ENCODE results near the gene ZDHHC16.

Gene ZDHHC16

GRCh38 chr10:97444212-97444611, 1.8 kb upstream of the ZDHHC16 start:
- no peak for TF ChIP-seq CTCF (IDR thresholded peaks at IDR 0.05)

GRCh38 chr10:97445357-97445721, 636 bp upstream of the ZDHHC16 start:
- TF ChIP-seq CTCF (IDR thresholded peaks at IDR 0.05), result no peak

- no peak for TF ChIP-seq CTCF (IDR thresholded peaks at IDR 0.05)
These were observed 4.9 kb downstream of the ZDHHC16 start for GRCh38 chr10:97450828-97451227.

GRCh38 chr10:97451605-97452004, 5.6 kb downstream of the ZDHHC16 start:
- no peak for TF ChIP-seq CTCF (IDR thresholded peaks at IDR 0.05)

- no peak for TF ChIP-seq CTCF (IDR thresholded peaks at IDR 0.05)
These were observed 6.4 kb downstream of the ZDHHC16 start for GRCh38 chr10:97452352-97452751.

- no peak for TF ChIP-seq CTCF (IDR thresholded peaks at IDR 0.05)
These were observed 8.5 kb downstream of the ZDHHC16 start for GRCh38 chr10:97454330-97455036.

GRCh38 chr10:97456034-97456685, 10.2 kb downstream of the ZDHHC16 start:
- no peak for TF ChIP-seq CTCF (IDR thresholded peaks at IDR 0.05)
